Panc1 (cell line): ENCODE measurements around the gene SSBP3.

Experiments
- TF ChIP-seq, protein P1 (sequence below), 2 experiments: IDR thresholded peaks; 2 replicates each; pipeline ENCODE4 v1.6.1; 2011 to 2012; ENCODE audit warnings: low read depth in 2 of 2, control low read depth in 1 of 2, low read length in 1 of 2, mild to moderate bottlenecking in 1 of 2, moderate library complexity in 1 of 2; ENCODE audit not compliant: insufficient read depth in 1 of 2
- TF ChIP-seq, protein P2 (sequence below): fragments of 450-650 bp; IDR thresholded peaks from 2 replicates; pipeline ENCODE4 v1.5.1; 2017; ENCODE audit warnings: mild to moderate bottlenecking

DNA sequence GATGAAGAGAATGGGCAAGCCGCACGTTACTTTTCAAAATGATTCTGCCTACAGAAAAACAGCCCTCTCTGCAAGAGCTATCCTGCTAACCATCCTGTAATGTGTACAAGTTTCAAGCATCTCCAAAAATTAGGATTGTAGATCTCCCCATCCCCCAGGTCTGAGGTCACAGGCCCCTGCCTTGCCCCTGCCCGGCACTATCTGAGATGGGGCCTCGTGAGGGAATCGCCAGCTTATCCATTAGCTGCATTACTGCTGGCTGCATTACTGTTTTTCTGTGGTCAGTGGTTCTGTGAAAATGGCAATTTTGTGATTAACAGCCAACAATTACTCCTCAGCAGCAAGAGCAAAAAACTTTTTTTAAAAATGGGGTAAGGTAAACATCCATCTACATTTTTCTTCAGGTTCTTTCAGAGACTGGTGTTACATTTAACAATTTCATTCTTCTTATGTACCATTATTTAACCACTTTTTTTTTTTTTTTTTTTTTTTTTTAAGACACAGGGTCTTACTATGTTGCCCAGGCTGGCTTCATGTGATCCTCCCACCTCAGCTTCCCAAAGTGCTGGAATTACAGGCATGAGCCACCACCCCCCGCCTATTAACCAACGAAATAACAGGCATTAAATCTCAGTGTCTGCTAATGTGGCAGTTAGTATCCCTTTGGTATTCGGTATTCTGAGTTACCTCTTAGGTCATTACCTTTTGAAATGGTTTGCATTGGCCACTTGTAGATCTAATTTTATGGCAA, 122.4 kb downstream of the SSBP3 start:
- TF ChIP-seq, protein P1, sequence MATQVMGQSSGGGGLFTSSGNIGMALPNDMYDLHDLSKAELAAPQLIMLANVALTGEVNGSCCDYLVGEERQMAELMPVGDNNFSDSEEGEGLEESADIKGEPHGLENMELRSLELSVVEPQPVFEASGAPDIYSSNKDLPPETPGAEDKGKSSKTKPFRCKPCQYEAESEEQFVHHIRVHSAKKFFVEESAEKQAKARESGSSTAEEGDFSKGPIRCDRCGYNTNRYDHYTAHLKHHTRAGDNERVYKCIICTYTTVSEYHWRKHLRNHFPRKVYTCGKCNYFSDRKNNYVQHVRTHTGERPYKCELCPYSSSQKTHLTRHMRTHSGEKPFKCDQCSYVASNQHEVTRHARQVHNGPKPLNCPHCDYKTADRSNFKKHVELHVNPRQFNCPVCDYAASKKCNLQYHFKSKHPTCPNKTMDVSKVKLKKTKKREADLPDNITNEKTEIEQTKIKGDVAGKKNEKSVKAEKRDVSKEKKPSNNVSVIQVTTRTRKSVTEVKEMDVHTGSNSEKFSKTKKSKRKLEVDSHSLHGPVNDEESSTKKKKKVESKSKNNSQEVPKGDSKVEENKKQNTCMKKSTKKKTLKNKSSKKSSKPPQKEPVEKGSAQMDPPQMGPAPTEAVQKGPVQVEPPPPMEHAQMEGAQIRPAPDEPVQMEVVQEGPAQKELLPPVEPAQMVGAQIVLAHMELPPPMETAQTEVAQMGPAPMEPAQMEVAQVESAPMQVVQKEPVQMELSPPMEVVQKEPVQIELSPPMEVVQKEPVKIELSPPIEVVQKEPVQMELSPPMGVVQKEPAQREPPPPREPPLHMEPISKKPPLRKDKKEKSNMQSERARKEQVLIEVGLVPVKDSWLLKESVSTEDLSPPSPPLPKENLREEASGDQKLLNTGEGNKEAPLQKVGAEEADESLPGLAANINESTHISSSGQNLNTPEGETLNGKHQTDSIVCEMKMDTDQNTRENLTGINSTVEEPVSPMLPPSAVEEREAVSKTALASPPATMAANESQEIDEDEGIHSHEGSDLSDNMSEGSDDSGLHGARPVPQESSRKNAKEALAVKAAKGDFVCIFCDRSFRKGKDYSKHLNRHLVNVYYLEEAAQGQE (IDR thresholded peaks at IDR 0.05; ENCODE audit: insufficient read depth in 1 of 2, low read depth in 2 of 2, low read length in 1 of 2): no peak
- TF ChIP-seq, protein P2, sequence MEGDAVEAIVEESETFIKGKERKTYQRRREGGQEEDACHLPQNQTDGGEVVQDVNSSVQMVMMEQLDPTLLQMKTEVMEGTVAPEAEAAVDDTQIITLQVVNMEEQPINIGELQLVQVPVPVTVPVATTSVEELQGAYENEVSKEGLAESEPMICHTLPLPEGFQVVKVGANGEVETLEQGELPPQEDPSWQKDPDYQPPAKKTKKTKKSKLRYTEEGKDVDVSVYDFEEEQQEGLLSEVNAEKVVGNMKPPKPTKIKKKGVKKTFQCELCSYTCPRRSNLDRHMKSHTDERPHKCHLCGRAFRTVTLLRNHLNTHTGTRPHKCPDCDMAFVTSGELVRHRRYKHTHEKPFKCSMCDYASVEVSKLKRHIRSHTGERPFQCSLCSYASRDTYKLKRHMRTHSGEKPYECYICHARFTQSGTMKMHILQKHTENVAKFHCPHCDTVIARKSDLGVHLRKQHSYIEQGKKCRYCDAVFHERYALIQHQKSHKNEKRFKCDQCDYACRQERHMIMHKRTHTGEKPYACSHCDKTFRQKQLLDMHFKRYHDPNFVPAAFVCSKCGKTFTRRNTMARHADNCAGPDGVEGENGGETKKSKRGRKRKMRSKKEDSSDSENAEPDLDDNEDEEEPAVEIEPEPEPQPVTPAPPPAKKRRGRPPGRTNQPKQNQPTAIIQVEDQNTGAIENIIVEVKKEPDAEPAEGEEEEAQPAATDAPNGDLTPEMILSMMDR: no peak
